Forelimb muscle (tissue), 1 donor: ENCODE measurements around the gene DIO3. TPM values are rescaled to one million over a fixed set of nuclear protein-coding genes. Genes with fewer than 3 reads are reported as not detected.

Experiments used
- DNase-seq: peaks from one replicate; pipeline ENCODE4 v3.0.0-alpha.2; 2013; ENCODE audit warnings: low read depth
- polyA plus RNA-seq: library from polyadenylated mRNA; unstranded; fragments of 120-200 nt; gene quantifications from one replicate; pipeline ENCODE4 v1.2.1, GENCODE V29; 2013; ENCODE audit not compliant: insufficient read length

Gene DIO3
- polyA plus RNA-seq, 1 donor = 3.1 TPM

DNA sequence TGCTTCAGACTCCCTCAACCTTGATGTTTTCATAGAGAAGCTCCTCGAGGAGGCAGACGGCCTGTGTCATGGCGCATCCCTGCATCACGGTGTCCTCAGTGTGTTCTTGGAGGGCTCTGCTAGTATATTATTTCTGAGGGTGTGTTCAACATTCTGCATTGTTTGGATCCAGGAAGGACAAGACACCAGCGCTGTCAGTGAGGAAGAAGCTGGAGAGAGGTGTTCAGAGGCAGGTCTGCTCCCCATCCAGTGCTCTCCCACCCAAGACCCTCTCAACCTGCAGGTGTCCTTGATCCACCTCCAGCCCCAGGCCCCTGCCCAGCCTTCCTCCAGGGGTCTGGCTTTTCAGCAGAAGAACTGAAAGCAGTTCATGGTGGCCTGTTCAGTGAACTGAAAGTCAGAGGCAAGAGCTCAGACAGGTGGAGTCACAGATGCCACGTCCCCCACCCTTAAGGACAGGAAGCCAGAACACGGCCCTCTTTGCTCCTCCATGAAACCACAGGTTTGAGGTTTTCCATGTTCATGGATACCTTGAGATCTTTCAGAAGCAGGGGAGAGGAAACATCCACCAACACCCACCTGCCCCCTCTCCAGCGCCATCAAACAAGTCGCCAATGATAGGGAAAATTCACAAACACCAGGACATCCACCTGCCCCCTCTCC lies 37.4 kb downstream of the DIO3 start:
- no peak for DNase-seq

DNA sequence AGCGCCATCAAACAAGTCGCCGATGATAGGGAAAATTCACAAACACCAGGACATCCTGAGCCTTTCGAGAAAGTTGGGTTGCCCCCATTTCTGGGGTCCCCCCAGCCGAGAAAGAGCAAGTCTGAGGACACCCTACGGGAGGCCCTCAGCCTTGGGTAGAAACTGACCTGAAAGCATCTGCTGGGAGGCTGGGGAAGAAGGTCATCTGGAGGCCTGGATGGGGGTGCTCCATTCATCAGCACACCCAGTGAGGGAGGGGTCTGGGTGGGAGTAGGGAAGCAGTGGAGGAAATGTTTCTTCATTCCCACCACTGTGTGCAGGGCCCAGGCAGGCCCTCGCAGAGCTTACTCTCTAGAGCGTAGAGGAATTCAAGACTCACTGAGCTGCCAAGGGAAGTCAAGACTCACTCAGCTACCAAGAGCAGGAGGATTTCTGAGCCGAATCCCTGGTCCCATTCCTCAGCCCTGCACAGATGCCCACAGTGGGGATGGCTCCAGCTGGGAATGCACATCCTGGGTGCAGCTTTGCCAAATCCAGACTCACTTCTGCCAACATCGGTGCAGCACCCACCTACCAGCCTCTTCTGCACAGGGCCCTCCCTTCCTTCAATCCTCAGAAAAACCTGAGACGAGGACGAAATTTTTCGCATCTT lies 38.1 kb downstream of the DIO3 start:
- DNase-seq = no peak

- DNase-seq = no peak
These were observed 39.1 kb downstream of the DIO3 start for GRCh38 chr14:101600336-101600890.

DNA sequence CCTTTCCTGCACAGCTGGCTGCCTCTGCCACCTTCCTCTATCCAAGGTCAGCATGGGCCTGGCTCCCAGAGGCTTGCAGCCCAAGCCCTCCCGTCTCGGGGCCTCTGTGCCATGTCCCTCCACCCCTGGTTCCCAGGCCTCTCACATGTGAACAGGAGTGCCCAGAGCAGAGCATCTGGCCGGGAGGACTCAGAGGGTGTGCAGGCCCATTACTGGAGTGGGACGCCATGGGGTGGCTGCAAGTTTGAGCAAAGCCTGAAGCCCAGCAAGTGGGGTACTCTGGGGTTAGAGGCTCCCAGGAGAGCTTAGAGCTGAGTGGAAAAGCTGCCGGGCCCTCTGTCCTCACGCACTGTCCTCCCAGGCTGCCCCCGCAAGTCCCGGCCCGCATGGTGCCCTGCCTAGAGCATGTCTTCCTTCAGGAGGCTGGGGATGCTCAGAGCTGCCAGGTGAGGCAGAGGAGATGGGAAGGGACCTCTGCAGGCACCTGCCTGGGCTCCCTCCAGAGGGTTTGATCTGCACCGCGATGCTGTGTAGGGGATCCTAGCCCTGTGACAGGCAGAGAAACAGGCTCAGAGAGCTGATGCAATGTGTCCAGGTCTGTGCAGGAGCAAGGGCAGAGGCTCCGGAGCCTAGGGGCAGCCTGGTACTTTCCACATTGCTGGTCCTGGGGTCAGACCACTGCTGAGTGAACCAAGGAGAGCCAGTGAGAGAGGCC lies 39.8 kb downstream of the DIO3 start:
- no peak for DNase-seq

DNA sequence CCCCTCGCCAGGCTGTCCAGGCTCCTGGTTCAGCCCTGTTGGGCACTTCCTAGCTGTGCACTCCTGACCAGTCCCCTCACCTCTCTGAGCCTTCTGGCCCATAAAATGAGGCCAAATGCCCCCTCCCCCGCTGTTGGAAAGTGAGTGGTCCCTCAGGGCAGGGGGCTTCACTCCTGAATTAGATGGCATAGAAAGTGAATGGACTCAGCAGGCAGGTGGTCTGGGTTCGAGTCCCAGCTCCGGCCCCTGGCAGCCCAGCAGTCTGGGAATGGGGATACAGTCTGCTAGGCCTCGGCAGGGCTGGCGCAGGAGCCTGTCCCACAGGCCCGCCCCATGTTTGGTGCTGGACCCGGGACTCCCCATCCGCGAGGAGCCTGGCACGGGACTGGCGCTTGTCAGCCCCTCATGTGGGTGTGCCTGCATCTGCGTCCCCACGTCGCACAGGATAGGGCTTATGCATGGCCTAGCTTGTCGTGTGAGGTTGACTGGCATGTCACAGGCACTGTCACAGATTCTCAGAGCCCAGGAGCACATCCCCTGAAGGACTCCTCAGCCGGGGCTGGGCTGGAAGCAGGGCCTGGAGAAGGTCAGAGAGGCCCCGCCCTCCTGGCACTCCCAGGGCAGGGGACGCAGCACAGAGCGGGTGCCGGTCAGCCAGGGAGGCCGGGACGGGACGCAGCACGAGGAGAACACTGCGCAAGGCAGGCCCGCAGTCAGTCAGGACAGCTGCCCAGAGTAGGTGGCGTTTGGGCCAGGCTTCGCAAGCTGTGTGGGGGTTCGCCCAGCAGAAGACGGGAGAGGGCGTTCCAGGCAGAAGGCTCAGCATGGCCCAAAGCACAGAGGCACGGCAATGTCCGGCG lies 40.5 kb downstream of the DIO3 start:
- no peak for DNase-seq

- no peak for DNase-seq
These were observed 41.2 kb downstream of the DIO3 start for GRCh38 chr14:101602466-101602840.

GRCh38 chr14:101603096-101603495 lies 41.8 kb downstream of the DIO3 start:
- DNase-seq = no peak

DNA sequence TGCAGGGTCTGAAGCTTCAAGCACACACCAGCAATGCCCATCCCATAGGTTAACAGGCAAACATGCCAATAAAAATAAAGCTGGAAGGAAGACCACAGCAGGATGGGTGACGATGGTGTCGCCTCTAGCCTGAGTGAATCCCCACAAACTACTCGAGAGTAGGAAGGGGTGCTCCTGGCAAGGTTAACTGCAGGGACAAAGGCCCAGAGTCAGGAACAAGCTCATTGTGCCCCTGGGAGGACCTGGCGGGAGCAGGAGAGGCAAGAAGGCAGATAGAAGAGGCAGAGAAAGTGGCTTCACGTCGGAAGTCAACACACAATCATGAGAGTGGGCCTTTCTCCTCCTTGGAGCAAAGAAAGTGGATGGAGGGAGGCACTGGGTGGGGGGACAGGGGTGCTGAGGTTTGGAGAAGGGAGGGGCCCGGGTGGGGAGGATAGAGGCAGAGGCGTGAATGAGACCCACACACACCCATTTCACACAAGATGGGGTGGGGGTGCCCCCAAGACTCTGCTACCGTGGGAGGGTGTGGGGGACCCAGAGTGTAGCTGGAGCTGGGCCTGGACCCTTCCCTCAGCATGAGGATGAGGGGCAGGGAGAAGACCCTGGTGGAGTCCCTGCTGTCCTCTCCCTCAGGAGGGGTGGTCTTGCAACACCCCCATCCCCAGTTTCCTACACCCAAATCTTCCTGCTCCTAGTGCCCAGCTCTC lies 43.1 kb downstream of the DIO3 start:
- DNase-seq = no peak

- no peak for DNase-seq
These were observed 43.9 kb downstream of the DIO3 start for GRCh38 chr14:101604935-101605780.

DNA sequence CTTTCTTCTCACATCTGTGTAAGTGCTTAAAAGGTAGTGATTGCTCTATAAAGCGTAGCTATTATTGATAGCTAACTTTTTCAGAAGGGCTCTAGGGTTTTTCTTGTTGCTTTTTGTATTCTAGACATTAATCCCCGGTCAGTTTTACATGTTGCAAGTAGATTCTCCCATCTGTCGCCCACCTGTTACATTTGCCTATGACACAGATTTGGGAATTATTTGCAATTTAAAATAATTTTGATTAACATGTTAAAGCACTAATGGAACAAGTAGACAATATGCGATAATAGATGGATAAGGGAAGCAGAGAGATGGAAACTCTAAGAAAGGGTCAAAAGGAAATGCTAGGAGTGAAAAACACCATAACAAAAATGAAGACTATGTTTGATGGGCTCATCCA lies 44.5 kb downstream of the DIO3 start:
- DNase-seq = no peak

Other genes with a start within 250 kb of the DIO3 start
- gene PPP2R5C, start 200.2 kb downstream of the DIO3 start, polyA plus RNA-seq = 59.1 TPM